ENCODE measurements around the gene DLG2.
"Not testable (repeated sequence)": the region's sequence is repeated elsewhere in the genome, so short reads cannot be mapped to it uniquely, and the experiment has no call there.

The DLG2 gene

GRCh38 chr11:85627332-85627997, at the start of gene DLG2:
TSS of gene DLG2 (minus strand) at chr11:85627344.
- peak; percentile 37 for DNase-seq (ENCODE audit: low spot score)

- DNase-seq (ENCODE audit: low spot score) = no peak
These were observed 46.2 kb upstream of the DLG2 start for GRCh38 chr11:85673393-85673792.

GRCh38 chr11:85672105-85672902, 45.2 kb upstream of the DLG2 start:
- no peak for DNase-seq (ENCODE audit: low spot score)

- not testable (repeated sequence) for DNase-seq (ENCODE audit: low spot score)
These were observed 44.0 kb upstream of the DLG2 start for GRCh38 chr11:85670949-85671663.

GRCh38 chr11:85668157-85668556, 41.0 kb upstream of the DLG2 start:
- no peak for DNase-seq (ENCODE audit: low spot score)

- DNase-seq (ENCODE audit: low spot score) = no peak
These were observed 39.5 kb upstream of the DLG2 start for GRCh38 chr11:85666687-85667086.

- DNase-seq (ENCODE audit: low spot score) = no peak
These were observed 38.6 kb upstream of the DLG2 start for GRCh38 chr11:85665733-85666132.

GRCh38 chr11:85664615-85665481, 37.7 kb upstream of the DLG2 start, which contains the start of gene CREBZF:
TSS of gene CREBZF (minus strand) at chr11:85665129. CDS start at chr11:85664875, 254 bp downstream.
- peak; percentile 93 for DNase-seq (ENCODE audit: low spot score)

- DNase-seq (ENCODE audit: low spot score) = peak; percentile 85
These were observed 36.8 kb upstream of the DLG2 start for GRCh38 chr11:85663753-85664614.

- no peak for DNase-seq (ENCODE audit: low spot score)
These were observed 36.1 kb upstream of the DLG2 start for GRCh38 chr11:85663080-85663752.

GRCh38 chr11:85661972-85662664, 35.0 kb upstream of the DLG2 start:
- no peak for DNase-seq (ENCODE audit: low spot score)

GRCh38 chr11:85658180-85658579, 31.0 kb upstream of the DLG2 start:
- DNase-seq (ENCODE audit: low spot score) = no peak

- no peak for DNase-seq (ENCODE audit: low spot score)
These were observed 29.6 kb upstream of the DLG2 start for GRCh38 chr11:85656777-85657176.

- not testable (repeated sequence) for DNase-seq (ENCODE audit: low spot score)
These were observed 27.2 kb upstream of the DLG2 start for GRCh38 chr11:85654343-85654742.

GRCh38 chr11:85652786-85653447, 25.8 kb upstream of the DLG2 start:
- no peak for DNase-seq (ENCODE audit: low spot score)

- DNase-seq (ENCODE audit: low spot score) = no peak
These were observed 24.0 kb upstream of the DLG2 start for GRCh38 chr11:85651118-85651517.

- peak; percentile 94 for DNase-seq (ENCODE audit: low spot score)
These were observed 20.6 kb upstream of the DLG2 start, which contains the start of gene TMEM126A for GRCh38 chr11:85647604-85648299. TSS of gene TMEM126A (plus strand) at chr11:85647967. CDS start at chr11:85650256, 2,289 bp downstream.

GRCh38 chr11:85647078-85647477, 19.9 kb upstream of the DLG2 start:
- no peak for DNase-seq (ENCODE audit: low spot score)

Measured in SW480 (cell line).